Activated CD8-positive, alpha-beta memory T cell treated with anti-CD3 and anti-CD28 coated beads for 36 hours (primary cell): ENCODE data around the gene SLAMF8. TPM values are rescaled to one million over a fixed set of nuclear protein-coding genes. Genes with fewer than 3 reads are reported as not detected.

Experiments
- CTCF ChIA-PET: fragments of 350-600 bp; sonication (Branson Sonifier 250); formaldehyde crosslinking; loops from one replicate; lab custom pipeline; 2021; ENCODE audit warnings: antibody characterized with exemption; lab: Charles Lee
- POLR2A ChIA-PET: fragments of 350-600 bp; sonication (Branson Sonifier 250); formaldehyde crosslinking; loops from one replicate; lab custom pipeline; 2021; ENCODE audit warnings: antibody characterized with exemption; lab: Charles Lee
- total RNA-seq, 2 experiments: library from RNA; stranded (reverse); gene quantifications; one replicate each; pipeline ENCODE4 v1.2.3, GENCODE V29; 2021

The SLAMF8 gene
- total RNA-seq, 2 experiments from 2014 or later: 2.8 to 3.6 TPM

GRCh38 chr1:159881622-159882526 is 55.2 kb downstream of the SLAMF8 start:
- CTCF ChIA-PET: interaction anchor here (1.0 to 1.5 kb wide), 2 partner anchors 10 to 12 kb away, joined by 3 to 4 read pairs; no protein-coding TSS in a partner anchor
- POLR2A ChIA-PET: no interaction called here

GRCh38 chr1:159882527-159882862 is 55.8 kb downstream of the SLAMF8 start:
- CTCF ChIA-PET: interaction anchor here (1.0 kb wide), 1 partner anchor 9 kb away, joined by 4 read pairs; no protein-coding TSS in a partner anchor
- POLR2A ChIA-PET: no interaction called here

GRCh38 chr1:159883134-159883533 is 56.5 kb downstream of the SLAMF8 start:
- POLR2A ChIA-PET: no interaction called here
- CTCF ChIA-PET: no interaction called here

GRCh38 chr1:159884296-159884695 is 57.6 kb downstream of the SLAMF8 start:
- POLR2A ChIA-PET: no interaction called here
- CTCF ChIA-PET: interaction anchor here (1.0 kb wide), 1 partner anchor 11 kb away, joined by 3 read pairs; no protein-coding TSS in a partner anchor

Other genes starting within 250 kb of the SLAMF8 start
- not detected for gene APCS, start 239.0 kb upstream of the SLAMF8 start, total RNA-seq
- gene CRP, start 112.3 kb upstream of the SLAMF8 start, total RNA-seq: not detected
- gene DUSP23, start 45.9 kb upstream of the SLAMF8 start, total RNA-seq: 10 to 100 TPM; 36.9 to 38.6 TPM
- under 1 TPM; 0.21 to 0.40 TPM for gene FCRL6, start 24.5 kb upstream of the SLAMF8 start, total RNA-seq
- gene VSIG8, start 35.8 kb downstream of the SLAMF8 start, total RNA-seq: not detected
- 1 to 10 TPM; 1.2 to 1.4 TPM for gene CFAP45, start 73.3 kb downstream of the SLAMF8 start, total RNA-seq
- gene TAGLN2, start 98.6 kb downstream of the SLAMF8 start, total RNA-seq: 100 to 1,000 TPM; 532 to 538 TPM
- gene IGSF9, start 118.7 kb downstream of the SLAMF8 start, total RNA-seq: under 1 TPM in 1 of 2 experiments, not detected in 1; 0.06 TPM
- not detected for gene SLAMF9, start 127.4 kb downstream of the SLAMF8 start, total RNA-seq
- gene PIGM, start 205.1 kb downstream of the SLAMF8 start, total RNA-seq: 1 to 10 TPM; 6.2 to 6.5 TPM
- gene KCNJ10, start 243.3 kb downstream of the SLAMF8 start, total RNA-seq: not detected